Rectal smooth muscle tissue (tissue), 1 donor: ENCODE data around the gene METTL17.

Experiments used
- H3K27ac ChIP-seq: one replicate; pipeline ENCODE4 v1.7.0; 2013; ENCODE audit warnings: low read depth, low read length, inconsistent platforms
- H3K27me3 ChIP-seq: one replicate; pipeline ENCODE4 v1.7.0; 2013; ENCODE audit warnings: low read length; ENCODE audit not compliant: control insufficient read depth, insufficient read depth
- H3K36me3 ChIP-seq: one replicate; pipeline ENCODE4 v1.7.0; 2013; ENCODE audit warnings: low read length; ENCODE audit not compliant: control insufficient read depth, insufficient read depth
- H3K4me1 ChIP-seq: one replicate; pipeline ENCODE4 v1.7.0; 2013; ENCODE audit warnings: low read length; ENCODE audit not compliant: control insufficient read depth, insufficient read depth
- H3K4me3 ChIP-seq: one replicate; pipeline ENCODE4 v1.7.0; 2013; ENCODE audit warnings: low read length
- H3K9ac ChIP-seq: one replicate; pipeline ENCODE4 v1.7.0; 2013; ENCODE audit warnings: low read length

METTL17 gene

GRCh38 chr14:21043387-21043973 is 53.7 kb downstream of the METTL17 start:
- Histone ChIP-seq H3K27ac (no peak overlapping the region), H3K4me3 (no peak overlapping the region), H3K36me3 (no peaks in the 10 kb centered on the region), H3K9ac (no peak overlapping the region), H3K4me1 (peaks cover 14% of the 10 kb centered on the region), H3K27me3 (no peaks in the 10 kb centered on the region)

GRCh38 chr14:21043974-21044618 is 54.3 kb downstream of the METTL17 start:
- H3K4me1 ChIP-seq, result peaks cover 10% of the 10 kb centered on the region

More at GRCh38 chr14:21043974-21044618, 54.3 kb downstream of the METTL17 start:
- H3K27me3 ChIP-seq, result no peaks in the 10 kb centered on the region
- no peaks in the 10 kb centered on the region for H3K36me3 ChIP-seq
- no peak overlapping the region for H3K4me3 ChIP-seq
- H3K9ac ChIP-seq, result no peak overlapping the region
- H3K27ac ChIP-seq, result no peak overlapping the region
